GM19468 (cell line): ENCODE measurements around the gene EIF4B.
"Not testable (repeated sequence)": the region's sequence is repeated elsewhere in the genome, so short reads cannot be mapped to it uniquely, and the experiment has no call there.

Experiments
- ATAC-seq: cut with Tn5 transposase; IDR thresholded peaks from one replicate; pipeline ENCODE4 v1.9.1; 2021; ENCODE audit warnings: mild to moderate bottlenecking, moderate library complexity, moderate number of reproducible peaks; ENCODE audit not compliant: unreplicated experiment; ENCODE audit errors: extremely low read depth

EIF4B gene

DNA sequence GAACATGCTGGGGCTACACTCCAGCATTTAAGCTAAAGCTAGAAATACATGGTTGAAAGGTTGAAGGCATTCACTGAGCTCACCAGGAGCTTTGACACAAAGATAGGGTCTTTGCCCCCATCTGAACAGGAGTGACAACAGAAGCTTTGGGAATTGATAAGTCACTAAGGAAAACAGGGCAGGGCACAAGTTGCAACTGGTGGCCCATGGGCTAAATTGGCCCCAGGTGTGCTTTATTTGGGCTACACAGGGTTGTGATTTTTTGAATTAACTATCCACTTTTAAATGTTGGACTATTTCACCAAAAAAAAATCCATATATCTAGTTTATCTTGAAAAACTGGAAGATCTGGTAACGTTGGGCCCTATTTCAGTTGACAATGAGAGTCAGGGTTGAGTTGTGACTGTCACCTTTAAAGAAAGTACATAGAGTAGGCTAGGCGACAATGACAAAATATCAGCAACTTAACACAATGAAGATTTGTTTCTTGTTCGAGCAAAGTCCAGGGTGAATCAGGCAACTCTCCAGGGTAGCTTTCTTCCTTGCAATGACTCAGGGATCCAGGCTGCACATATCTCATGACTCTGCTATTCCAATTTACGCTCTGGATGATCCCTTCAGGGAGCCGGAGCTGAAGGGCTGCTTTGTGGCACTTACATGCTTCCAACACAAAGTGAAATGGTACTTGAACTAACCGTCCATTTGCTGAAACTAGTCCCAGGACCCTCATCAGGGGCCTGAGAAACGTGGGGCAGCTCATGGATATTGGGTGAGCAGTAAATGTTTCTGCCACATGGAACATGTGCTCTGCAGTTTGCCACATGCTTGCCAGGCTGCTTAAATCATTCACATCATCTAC, 13.3 kb upstream of the EIF4B start:
- no peak for ATAC-seq

DNA sequence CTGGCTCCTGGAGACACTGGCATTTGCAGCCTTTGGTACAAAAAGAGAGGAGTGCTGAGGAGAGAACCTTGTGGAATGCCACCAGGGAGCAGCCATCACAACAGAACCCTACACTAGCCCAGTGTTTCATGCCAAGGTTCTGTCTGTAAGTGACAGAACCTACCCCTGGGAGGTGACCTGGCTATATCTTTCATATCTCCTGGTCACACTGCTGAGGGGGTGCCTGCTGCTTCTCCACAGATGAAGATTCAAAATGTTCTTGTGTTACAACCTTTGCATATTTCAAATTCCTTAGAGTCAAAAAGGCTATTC, 12.7 kb upstream of the EIF4B start:
- no peak for ATAC-seq

DNA sequence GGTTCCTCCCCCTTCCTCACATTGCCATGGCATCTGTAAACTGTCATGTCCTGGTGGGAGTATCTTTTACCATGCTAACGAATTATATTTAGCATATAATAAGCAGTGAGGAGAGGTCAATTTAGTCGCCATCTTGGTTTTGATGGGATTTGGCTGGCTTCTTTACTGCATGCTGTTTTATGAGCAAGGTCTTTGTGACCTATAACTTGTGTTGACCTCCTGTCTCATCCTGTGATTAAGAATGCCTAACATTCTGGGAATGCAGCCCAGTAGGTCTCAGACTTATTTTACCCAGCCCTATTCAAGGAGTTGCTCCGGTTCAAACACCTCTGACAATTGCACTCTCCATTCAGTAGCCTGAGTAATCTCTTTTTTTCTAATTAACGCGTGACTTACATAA, 2.1 kb upstream of the EIF4B start:
- ATAC-seq, result no peak

DNA sequence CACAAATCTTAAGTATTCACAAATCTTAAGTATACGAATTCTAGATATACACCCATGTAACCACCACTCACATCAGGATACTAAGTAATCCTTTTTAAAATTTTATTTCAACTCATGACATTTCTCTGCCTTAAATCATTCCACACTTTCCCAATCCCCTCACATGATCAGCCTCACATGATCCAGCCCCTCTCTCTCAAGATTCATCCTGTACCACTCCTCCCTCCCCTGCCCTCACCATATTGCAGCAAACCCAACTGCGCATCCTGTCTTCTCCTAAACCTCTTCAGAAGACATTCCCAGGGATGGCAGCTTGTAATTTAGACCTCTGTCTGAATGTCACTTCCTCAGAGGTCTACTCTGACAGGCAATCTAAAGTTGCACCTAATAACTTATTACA, 1.7 kb upstream of the EIF4B start:
- no peak for ATAC-seq

DNA sequence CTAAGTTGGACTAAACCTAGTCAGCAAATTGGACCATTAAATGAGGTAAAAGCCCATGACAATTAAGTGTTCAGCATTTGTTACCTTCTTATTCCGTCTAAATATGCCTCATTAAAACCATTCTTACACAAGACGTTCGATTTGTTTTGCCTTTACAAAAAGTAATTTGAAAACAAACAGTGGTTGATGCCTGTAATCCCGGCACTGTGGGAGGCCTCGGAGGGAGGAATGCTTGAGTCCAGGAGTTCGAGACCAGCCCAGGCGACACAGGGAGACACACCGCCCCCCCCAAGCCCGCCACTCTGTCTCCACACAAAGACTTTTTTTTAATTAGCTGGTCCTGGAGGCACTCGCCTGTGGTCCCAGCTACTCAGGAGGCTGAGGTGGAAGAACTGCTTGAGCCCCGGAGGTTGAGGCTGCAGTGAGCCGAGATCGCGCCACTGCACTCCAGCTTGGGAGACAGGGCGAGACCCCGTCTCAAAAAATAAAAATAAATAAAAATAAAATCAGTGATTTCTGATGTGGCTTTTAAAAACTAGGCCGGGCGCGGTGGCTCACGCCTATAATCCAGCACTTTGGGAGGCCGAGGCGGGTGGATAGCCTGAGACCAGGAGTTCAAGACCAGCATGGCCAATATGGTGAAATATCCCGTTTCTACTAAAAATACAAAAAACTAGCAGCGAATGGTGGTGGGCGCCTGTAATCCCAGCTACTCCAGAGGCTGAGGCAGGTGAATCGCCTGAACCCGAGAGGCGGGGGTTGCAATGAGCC, 856 bp upstream of the EIF4B start:
- no peak for ATAC-seq

DNA sequence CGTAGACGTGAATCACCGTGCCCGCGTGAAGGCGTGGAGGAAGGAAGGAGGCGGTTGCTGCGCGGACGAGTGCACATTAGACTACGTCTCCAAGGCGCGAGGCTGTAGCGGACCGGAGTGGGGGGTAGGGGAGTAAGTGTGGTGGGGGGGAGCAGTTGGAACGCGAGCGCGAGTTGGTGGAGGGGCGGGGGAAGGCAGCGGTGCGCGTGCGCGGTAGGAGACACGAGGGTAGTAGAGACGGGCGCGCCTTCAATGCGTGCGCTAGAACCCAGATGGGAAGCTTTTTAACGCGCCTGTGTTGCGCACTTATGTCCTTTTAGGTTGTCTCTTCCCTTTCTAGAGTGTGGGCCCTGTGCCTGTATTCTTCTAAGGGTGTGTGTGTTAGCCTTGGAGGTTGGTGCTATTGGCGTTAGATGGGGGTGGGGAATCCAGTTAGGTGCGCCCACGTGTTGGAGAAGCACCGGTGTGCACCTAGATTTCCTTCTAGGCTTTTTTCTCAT, 604 bp downstream of the EIF4B start:
- no peak for ATAC-seq

DNA sequence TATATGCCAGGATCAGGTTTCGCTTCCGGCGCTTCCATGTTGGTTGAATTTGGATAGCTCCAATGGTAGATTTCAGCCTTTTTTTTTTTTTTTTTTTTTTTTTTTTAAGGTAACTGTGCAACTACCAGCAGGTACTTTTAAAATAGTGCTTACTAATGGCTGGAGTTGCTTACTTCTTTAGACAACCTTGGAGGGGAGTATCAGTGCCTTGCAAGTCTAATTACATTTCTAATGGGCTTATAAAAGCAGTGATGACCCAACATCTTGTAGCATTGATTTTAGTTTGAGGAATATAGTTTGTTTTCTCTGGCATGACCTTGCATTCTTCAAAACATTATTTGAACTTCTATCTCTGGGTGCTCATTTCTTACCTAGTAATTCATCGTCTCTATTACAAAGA, 1.1 kb downstream of the EIF4B start:
- no peak for ATAC-seq

DNA sequence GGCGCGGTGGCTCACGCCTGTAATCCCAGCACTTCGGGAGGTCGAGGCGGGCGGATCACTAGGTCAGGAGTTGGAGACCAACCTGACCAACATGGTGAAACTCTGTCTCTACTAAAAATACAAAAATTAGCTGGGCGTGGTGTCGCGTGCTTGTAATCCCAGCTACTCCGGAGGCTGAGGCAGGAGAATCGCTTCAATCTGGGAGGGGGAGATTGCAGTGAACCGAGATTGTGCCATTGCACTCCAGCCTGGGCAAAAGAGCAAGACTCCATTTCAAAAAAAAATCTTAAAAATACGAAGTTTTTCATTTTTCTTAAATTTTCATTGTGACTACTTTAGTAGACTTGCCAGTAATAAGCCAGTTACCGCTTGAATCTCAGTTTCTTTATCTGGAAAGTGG, 2.5 kb downstream of the EIF4B start:
- ATAC-seq, result not testable (repeated sequence)

DNA sequence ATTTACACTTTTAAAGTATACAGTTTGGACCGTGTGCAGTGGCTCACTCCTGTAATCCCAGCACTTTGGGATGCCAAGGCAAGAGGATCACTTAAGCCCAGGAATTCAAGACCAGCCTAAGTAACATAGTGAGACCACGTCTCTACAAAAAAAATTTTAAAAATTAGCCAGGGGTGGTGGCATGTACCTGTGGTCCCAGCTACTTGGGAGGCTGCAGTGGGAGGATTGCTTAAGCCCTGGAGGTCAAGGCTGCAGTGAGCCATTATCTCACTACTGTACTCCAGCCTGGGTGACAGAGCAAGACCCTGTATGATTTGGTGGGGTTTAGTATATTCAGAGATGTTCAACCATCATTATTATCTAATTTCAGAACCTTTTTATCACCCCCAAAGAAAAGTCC, 4.7 kb downstream of the EIF4B start:
- ATAC-seq, result no peak

DNA sequence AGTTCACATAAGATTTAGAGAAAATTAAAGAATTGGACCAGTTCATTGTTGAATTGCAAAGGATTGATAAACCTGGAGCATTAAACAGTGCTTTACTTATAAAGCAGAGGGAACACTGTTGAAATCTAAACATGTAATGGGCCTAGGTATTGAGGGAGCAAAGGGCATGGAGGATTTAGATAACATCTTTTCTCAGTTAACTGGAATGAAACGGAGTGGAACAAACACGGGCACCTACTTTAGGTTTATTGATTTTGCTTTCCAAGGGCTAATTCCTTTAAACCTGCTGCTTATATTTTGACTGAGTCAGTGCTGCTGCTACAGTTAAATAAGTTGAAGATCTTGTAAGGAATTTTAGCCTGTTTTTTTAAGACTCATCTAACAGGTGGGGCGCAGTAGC, 5.6 kb downstream of the EIF4B start:
- ATAC-seq, result no peak

DNA sequence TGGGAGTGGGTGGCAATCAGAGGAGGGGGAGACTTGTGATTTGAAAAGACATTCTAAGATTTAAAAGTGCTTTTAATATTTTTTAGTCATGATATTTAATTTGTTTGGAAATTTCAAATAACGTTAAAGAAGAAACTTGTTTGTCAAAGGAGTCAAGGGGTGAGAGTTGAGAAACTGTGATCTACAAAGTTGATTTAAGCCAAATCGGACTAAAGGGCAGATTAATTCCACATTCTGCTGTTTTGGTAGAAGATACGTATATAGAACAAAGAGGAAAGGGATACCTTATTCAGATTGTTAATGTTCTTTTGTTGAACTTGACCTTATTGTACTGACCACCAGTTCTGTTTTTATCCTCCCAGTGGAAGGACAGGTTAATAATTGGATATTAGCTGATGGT, 6.7 kb downstream of the EIF4B start:
- ATAC-seq, result no peak

DNA sequence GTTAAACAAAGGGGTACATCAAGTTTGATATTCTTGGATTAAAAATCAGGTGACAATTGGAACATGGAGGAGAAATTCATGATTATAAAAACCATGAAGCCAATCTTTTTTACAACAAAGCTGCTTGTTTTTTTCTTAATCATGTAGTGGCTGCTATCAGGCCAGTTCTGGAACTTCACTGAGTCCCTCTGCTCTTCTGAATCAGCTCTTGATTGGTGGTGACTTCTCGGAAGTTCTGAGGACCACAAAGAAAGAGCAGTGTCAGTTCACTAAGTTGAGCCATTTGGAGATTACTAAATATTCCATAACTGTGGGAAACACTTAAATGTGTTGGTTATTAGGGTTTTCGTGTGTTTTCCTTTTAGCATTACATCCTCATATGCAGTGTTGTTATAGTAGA, 8.5 kb downstream of the EIF4B start:
- ATAC-seq, result no peak

DNA sequence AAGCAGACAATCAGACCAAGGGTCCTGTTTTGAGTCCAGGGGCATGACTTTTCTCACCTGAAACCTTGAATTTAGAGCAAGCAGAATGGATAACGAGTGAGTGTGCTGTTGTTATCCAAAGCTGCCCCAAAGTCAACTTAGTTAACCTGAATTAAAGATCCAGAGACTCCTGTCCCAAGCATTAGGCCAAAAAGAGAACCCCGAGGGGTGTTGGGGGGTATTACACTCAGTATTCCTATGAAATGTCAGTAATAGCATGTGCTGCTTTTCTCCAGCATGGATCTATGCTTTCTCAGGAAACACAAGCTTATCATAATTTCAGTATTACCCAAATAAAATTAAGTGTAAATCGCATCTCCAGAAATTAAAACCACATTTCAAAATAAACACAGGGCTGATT, 19.0 kb downstream of the EIF4B start:
- no peak for ATAC-seq

DNA sequence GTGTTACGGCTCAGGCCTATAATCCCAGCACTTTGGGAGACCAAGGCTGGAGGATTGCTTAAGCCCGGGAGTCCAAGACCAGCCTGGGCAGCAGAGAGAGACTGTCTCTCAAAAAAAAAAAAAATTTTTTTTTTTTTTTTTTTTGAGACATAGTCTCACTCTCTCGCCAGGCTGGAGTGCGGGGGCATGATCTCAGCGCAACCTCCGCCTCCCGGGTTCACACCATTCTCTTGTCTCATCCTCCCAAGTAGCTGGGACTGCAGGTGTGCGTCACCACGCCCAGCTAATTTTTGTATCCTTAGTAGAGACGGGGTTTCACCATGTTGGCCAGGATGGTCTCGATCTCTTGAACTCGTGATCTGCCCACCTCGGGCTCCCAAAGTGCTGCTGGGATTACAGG, 20.8 kb downstream of the EIF4B start:
- ATAC-seq, result not testable (repeated sequence)

DNA sequence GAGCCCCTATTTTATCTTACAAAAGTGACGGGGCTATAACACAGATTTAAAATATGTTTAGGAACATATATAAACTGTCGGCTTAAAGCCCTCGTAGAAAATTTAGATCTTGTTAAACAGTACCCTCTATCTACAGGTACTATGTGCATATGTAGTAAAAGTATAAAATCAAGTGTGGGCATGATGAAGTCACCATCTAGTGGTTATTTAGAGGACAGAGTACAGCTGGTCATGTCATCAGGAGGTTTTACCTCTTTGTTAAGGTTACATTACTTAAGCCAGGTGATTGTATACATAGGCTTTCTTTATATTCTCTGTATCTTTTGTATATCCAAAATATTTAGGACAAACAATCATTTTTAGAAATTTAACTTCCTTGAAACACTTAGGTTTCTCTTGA, 25.4 kb downstream of the EIF4B start:
- ATAC-seq, result no peak

DNA sequence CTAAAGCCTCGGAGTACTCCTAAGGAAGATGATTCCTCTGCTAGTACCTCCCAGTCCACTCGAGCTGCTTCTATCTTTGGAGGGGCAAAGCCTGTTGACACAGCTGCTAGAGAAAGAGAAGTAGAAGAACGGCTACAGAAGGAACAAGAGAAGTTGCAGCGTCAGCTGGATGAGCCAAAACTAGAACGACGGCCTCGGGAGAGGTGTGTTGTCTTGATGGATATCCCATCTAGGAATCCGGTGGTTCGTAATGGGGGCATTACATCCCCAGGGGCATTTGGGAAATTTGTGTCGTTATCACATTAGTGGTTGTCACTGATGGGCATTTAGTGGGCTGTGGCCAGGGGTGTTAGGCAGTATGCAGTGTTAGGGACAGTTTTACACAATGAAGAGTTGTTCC, 27.6 kb downstream of the EIF4B start:
- not testable (repeated sequence) for ATAC-seq

DNA sequence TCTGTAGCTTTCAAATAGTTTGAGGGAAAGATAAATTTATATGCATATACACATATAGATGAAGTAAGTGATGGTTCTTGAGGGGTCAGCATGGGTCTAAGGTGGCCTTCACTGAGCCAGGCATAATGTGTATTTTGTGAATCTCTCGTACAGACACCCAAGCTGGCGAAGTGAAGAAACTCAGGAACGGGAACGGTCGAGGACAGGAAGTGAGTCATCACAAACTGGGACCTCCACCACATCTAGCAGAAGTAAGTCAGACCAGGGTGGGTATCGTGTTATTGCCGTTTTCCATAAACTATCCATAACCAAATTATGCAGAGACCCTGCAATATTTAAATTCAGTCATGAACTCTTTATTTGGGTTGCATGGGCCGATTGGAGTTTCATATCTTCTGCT, 28.2 kb downstream of the EIF4B start:
- ATAC-seq, result no peak

DNA sequence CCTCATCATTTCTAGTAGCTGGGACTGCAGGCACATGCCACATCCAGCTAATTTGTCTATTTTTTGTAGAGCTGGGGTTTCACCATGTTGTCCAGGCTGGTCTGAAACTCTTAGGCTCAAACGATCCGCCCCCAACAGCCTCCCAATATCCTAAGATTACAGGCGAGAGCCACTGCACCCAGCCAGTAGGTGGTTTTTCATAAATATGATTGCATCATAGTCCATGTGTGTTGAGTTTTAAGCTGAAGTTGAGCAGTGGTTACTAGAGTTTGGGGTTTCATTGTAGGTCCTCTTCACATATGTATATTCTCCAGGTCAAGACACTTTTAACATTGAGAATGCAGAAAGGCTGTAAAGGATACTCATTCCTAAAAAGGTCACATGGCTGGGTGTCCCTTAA, 30.5 kb downstream of the EIF4B start:
- ATAC-seq, result no peak

DNA sequence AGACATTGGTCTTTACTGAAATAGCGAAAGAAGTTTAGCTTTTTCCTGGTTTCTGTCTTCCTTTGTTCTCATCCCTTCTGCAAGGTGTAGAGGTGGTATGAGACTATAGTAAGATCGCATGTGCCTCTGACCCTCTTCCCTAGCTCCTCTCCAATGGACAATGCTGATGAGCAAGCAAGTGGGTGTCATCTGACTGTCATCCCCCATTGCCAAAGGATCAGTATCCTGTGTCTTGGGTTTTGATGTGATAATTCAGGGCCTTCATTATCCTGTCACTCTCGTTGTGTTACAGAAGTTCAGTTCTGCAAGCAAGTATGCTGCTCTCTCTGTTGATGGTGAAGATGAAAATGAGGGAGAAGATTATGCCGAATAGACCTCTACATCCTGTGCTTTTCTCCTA, 33.6 kb downstream of the EIF4B start:
- no peak for ATAC-seq

DNA sequence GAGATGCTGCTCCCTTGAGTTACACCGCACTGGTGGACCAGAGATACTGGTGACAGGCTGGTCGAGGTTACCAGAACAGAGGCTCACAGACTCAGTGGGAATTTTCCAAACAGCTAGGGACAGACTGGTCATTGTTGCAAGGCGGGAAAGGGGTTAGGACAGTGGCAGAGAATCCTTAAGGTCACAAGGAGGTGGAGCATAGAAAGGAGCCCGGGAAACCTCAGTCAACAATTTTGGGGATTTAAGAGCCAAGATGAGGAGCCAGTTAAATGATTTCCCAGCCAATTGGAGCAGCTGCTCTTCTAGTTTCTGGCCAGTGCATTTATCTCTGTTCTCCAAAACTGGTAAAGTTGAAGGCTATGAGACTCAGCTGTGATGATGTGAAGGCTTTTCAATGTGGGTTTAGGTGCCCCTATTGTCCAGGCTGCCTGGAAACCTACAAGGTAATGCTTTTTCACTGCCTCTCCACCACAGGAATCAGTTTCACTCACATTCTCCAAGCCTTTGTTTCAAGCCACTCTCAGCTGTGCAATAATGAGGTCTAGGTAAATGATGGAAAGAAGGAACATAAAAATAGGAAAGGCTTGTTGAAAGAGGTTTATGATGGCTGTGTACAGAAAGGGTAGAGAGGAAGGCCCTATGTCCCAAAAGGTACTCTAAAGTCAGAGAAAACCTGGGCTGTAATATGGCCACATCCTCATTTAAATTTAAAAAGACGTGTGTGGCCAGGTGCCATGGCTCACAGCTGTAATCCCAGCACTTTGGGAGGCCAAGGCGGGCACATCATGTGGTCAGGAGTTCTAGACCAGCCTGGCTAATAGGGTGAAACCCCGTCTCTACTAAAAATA, 36.6 kb downstream of the EIF4B start:
- ATAC-seq, result no peak

DNA sequence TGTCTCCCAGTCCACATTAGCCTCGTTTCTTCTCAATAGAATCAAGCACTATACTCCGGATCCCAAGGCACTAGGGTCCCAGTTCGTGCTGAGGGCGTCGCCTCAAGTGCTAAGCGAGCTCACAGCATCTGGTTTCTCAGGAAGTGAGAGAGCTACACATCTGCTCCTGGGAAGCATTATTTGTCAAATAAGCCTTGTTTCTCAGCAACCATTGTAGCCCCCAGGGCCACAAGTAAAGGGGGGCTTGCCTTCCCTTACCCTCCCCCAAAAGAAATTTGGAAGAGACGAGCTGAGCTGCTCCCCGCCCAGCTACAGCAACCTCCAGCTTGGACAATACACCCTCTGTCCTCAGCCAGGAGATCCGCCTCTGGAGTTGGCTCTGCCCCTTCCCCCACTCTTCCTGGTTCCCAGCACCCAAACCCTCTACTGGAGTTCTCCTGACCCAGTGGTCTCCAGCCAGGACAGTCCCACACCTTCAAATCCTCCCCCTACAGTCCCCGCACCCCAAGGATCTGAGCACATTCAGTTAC, 37.9 kb downstream of the EIF4B start:
- ATAC-seq, result no peak
